Thoracic aorta (tissue), 2 donors: Measurements from ENCODE around the gene MYL5. TPM values are rescaled to one million over a fixed set of nuclear protein-coding genes. Genes with fewer than 3 reads are reported as not detected.

ENCODE experiments used
- ATAC-seq: fragments of 150-250 bp; one replicate; pipeline ENCODE4 v1.8.0; 2017; ENCODE audit warnings: low read depth; ENCODE audit not compliant: insufficient number of reproducible peaks, low FRiP score
- DNase-seq: peaks from one replicate; pipeline ENCODE4 v3.0.0-alpha.2; 2020; ENCODE audit warnings: low spot score
- H3K27ac ChIP-seq, 2 donors: fragments of 200-600 bp; sonication (generic); 1 replicate in 1 of 2; 2 replicates in 1 of 2; pipeline ENCODE4 v1.5.1; 2016; ENCODE audit warnings: mild to moderate bottlenecking in 2 of 2, moderate library complexity in 2 of 2
- H3K27me3 ChIP-seq: fragments of 200-600 bp; sonication (generic); replicated peaks from 2 replicates; pipeline ENCODE4 v1.6.0; 2016; ENCODE audit warnings: mild to moderate bottlenecking; ENCODE audit not compliant: insufficient read depth
- H3K36me3 ChIP-seq: fragments of 200-600 bp; sonication (generic); one replicate; pipeline ENCODE4 v1.5.1; 2016
- H3K4me1 ChIP-seq, 2 donors: fragments of 200-600 bp; sonication (generic); 1 replicate in 1 of 2; 2 replicates in 1 of 2; pipeline versions ENCODE4 v1.5.1 to v1.6.0; 2016; ENCODE audit warnings: low read depth in 2 of 2, mild to moderate bottlenecking in 1 of 2; ENCODE audit not compliant: control insufficient read depth in 1 of 2
- H3K4me3 ChIP-seq: fragments of 200-600 bp; sonication (generic); 2 replicates; pipeline ENCODE4 v1.5.1; 2016; ENCODE audit warnings: mild to moderate bottlenecking
- H3K9me3 ChIP-seq: fragments of 200-600 bp; sonication (generic); 2 replicates; pipeline ENCODE4 v1.5.1; 2016
- CTCF ChIP-seq: fragments of 200-600 bp; sonication (generic); IDR thresholded peaks from one replicate; pipeline ENCODE4 v1.5.1; 2019; ENCODE audit warnings: antibody characterized with exemption
- total RNA-seq, 2 donors: library from RNA; depleted of rRNA; stranded (reverse); fragments of >200 nt; gene quantifications; one replicate each; pipeline versions ENCODE4 v1.1.0 to v1.2.3, GENCODE V29; 2016

Gene MYL5
- total RNA-seq, 2 donors from 2014 or later = 3.8 to 4.9 TPM

- H3K27me3 ChIP-seq = no peaks in the 10 kb centered on the region
- H3K27ac ChIP-seq = no peak overlapping the region
- DNase-seq (no peak), ATAC-seq (no peak)
- H3K4me3 ChIP-seq = no peak overlapping the region
- peaks cover 18 to 25% of the 10 kb centered on the region in 2 donors for H3K4me1 ChIP-seq
- H3K36me3 ChIP-seq = peaks cover 6% of the 10 kb centered on the region
- no peaks in the 10 kb centered on the region for H3K9me3 ChIP-seq
- no peak for TF ChIP-seq CTCF
These were observed 2.5 kb downstream of the MYL5 start for GRCh38 chr4:676871-677235.

- Histone ChIP-seq H3K9me3 (no peaks in the 10 kb centered on the region), H3K27ac (no peak overlapping the region), H3K36me3 (no peaks in the 10 kb centered on the region), H3K4me1 (peaks cover 18 to 25% of the 10 kb centered on the region in 2 donors), H3K27me3 (no peaks in the 10 kb centered on the region), H3K4me3 (no peak overlapping the region)
- DNase-seq = no peak
- TF ChIP-seq CTCF = no peak
- ATAC-seq = no peak
These were observed 3.3 kb downstream of the MYL5 start for GRCh38 chr4:677431-678293.

GRCh38 chr4:678331-679103, 4.2 kb downstream of the MYL5 start:
- ATAC-seq = no peak
- no peak for DNase-seq

DNA sequence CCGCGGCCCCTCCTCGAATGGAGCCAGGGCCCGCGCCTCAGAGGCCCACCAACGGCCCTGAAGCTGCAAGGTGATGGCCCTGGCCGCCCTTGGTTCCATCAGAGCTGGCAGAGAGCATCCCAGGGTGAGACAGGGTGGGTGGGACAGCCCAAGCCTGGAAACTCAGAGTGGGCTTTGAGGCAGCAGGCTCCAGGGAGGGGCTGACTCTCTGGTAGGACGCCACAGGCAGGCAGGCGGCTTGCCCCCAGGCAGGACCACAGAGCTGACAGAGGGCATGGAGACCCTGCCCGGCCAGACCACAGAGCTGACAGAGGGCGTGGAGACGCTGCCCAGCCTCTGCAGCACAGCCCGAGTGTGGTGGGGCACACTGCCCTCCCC, 4.8 kb downstream of the MYL5 start:
- H3K27ac ChIP-seq = no peak overlapping the region
- peaks cover 12 to 16% of the 10 kb centered on the region in 2 donors for H3K4me1 ChIP-seq
- no peaks in the 10 kb centered on the region for H3K27me3 ChIP-seq
- TF ChIP-seq CTCF = no peak
- ATAC-seq = no peak
- H3K36me3 ChIP-seq = no peaks in the 10 kb centered on the region
- H3K9me3 ChIP-seq = no peaks in the 10 kb centered on the region
- no peak for DNase-seq
- H3K4me3 ChIP-seq = no peak overlapping the region

More at GRCh38 chr4:678331-679103, 4.2 kb downstream of the MYL5 start:
- Histone ChIP-seq H3K9me3 (no peaks in the 10 kb centered on the region), H3K27ac (no peak overlapping the region), H3K36me3 (no peaks in the 10 kb centered on the region), H3K4me1 (peaks cover 14 to 18% of the 10 kb centered on the region in 2 donors), H3K4me3 (no peak overlapping the region), H3K27me3 (no peaks in the 10 kb centered on the region)
- no peak for TF ChIP-seq CTCF

GRCh38 chr4:679629-680028, 5.3 kb downstream of the MYL5 start:
- Histone ChIP-seq H3K36me3 (no peaks in the 10 kb centered on the region), H3K27me3 (no peaks in the 10 kb centered on the region), H3K9me3 (no peaks in the 10 kb centered on the region), H3K27ac (no peak overlapping the region), H3K4me3 (no peak overlapping the region), H3K4me1 (peaks cover 12 to 16% of the 10 kb centered on the region in 2 donors)
- TF ChIP-seq CTCF = no peak
- ATAC-seq = no peak
- DNase-seq = no peak
